Fibroblast of lung (primary cell): ENCODE measurements around the gene SAFB.

ENCODE experiments used
- CTCF ChIP-seq, 2 donors: IDR thresholded peaks in 1 of 2; conservative IDR thresholded peaks in 1 of 2; 1 replicate in 1 of 2; 2 replicates in 1 of 2; pipeline ENCODE4 v1.5.1; 2011 to 2012; ENCODE audit warnings: low read length in 2 of 2, control low read depth in 1 of 2, inconsistent platforms in 1 of 2, low read depth in 1 of 2, mild to moderate bottlenecking in 1 of 2
- EZH2 ChIP-seq: IDR thresholded peaks from 2 replicates; pipeline ENCODE4 v1.5.1; 2012; ENCODE audit warnings: low read length, control low read depth, mild to moderate bottlenecking; ENCODE audit errors: missing control alignments

- no peak for TF ChIP-seq CTCF (conservative IDR thresholded peaks at IDR 0.05 in 1 of 2, IDR thresholded peaks at IDR 0.05 in 1 of 2; ENCODE audit: low read depth in 1 of 2, low read length in 2 of 2)
- no peak for TF ChIP-seq EZH2
These were observed 88.9 kb downstream of the SAFB start for GRCh38 chr19:5711713-5712161.
